BJ (cell line): ENCODE data around the gene ANTXR2. TPM values are rescaled to one million over a fixed set of nuclear protein-coding genes. Genes with fewer than 3 reads are reported as not detected.

Experiments used
- CTCF ChIA-PET: fragments of 350-600 bp; formaldehyde crosslinking; extraction: SDS; loops from one replicate; lab custom pipeline; 2021; ENCODE audit warnings: antibody characterized with exemption, inconsistent platforms; lab: Yijun Ruan, JAX
- POLR2A ChIA-PET: fragments of 300-600 bp; sonication (Branson Sonifier 250); formaldehyde crosslinking; extraction: SDS; loops from one replicate; lab custom pipeline; 2021; ENCODE audit warnings: antibody characterized with exemption; lab: Charles Lee
- DNase-seq: peaks from one replicate; pipeline ENCODE4 v3.0.0-alpha.2; 2011; ENCODE audit warnings: low read depth
- H3K27me3 ChIP-seq: 2 replicates; pipeline ENCODE4 v1.6.0; 2011; ENCODE audit warnings: low read length; ENCODE audit not compliant: control insufficient read depth, insufficient read depth
- H3K36me3 ChIP-seq: 2 replicates; pipeline ENCODE4 v1.5.1; 2011; ENCODE audit warnings: low read length; ENCODE audit not compliant: control insufficient read depth, insufficient read depth
- H3K4me3 ChIP-seq: 2 replicates; pipeline ENCODE4 v1.5.1; 2011; ENCODE audit warnings: low read depth, mild to moderate bottlenecking, control low read depth, low read length
- polyA plus RNA-seq: library from polyadenylated mRNA; depleted of rRNA; stranded (reverse); fragments of >200 nt; gene quantifications from 2 replicates; pipeline ENCODE4 v1.2.3, GENCODE V29; 2011
- TF ChIP-seq, protein P1 (sequence below): IDR thresholded peaks from 2 replicates; pipeline ENCODE4 v1.5.1; 2011; ENCODE audit warnings: low read depth, mild to moderate bottlenecking, control low read depth, inconsistent platforms, low read length, moderate library complexity; ENCODE audit not compliant: insufficient read depth

The ANTXR2 gene
- polyA plus RNA-seq, 1 experiment, result 18.9 TPM

DNA sequence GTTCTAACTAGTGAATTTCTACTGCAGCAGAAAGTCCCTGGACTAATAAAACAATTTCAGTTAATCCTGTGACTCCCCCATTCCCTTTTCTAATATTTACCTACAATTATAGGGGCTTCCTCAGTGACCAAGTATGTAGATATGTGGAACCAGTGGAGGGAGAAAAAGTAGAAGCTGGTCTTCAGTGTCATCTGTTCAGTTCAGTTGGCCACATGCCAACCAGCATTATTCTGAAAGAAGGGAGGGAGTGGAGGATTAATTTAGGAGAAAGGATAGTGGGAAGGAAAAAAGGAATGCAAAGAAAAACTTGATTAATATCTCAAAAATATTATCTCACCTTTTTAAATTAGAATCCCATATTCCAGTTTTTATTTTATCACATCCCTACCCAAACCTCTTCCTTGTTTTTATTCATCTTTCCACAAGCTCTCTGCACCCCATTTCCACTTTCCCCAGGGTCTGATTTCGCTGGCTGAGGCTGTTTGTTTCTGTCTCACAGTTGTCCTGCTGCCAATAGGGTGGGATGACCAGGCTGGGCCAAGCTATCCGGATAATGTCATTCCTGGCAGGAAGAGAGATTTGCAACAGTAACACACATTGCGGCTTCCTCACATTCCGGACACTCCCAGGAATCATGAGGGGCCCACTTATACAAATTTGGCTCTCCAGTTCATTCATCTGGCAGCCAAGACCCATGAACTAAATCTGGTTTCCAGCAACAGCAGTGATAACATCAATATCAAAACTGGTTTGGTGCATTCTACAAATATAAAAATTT, 24.6 kb upstream of the ANTXR2 start:
- ChIA-PET CTCF (interaction anchor here (0.7 kb wide), 1 partner anchor 86 kb away, joined by 3 read pairs; no protein-coding TSS in a partner anchor), POLR2A (no interaction called here)
- Histone ChIP-seq H3K4me3 (no peak overlapping the region), H3K36me3 (no peaks in the 10 kb centered on the region), H3K27me3 (no peaks in the 10 kb centered on the region; the same call in 1 of the 2 replicates)
- TF ChIP-seq, protein P1, sequence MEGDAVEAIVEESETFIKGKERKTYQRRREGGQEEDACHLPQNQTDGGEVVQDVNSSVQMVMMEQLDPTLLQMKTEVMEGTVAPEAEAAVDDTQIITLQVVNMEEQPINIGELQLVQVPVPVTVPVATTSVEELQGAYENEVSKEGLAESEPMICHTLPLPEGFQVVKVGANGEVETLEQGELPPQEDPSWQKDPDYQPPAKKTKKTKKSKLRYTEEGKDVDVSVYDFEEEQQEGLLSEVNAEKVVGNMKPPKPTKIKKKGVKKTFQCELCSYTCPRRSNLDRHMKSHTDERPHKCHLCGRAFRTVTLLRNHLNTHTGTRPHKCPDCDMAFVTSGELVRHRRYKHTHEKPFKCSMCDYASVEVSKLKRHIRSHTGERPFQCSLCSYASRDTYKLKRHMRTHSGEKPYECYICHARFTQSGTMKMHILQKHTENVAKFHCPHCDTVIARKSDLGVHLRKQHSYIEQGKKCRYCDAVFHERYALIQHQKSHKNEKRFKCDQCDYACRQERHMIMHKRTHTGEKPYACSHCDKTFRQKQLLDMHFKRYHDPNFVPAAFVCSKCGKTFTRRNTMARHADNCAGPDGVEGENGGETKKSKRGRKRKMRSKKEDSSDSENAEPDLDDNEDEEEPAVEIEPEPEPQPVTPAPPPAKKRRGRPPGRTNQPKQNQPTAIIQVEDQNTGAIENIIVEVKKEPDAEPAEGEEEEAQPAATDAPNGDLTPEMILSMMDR, result no peak
- DNase-seq, result peak; percentile 70

DNA sequence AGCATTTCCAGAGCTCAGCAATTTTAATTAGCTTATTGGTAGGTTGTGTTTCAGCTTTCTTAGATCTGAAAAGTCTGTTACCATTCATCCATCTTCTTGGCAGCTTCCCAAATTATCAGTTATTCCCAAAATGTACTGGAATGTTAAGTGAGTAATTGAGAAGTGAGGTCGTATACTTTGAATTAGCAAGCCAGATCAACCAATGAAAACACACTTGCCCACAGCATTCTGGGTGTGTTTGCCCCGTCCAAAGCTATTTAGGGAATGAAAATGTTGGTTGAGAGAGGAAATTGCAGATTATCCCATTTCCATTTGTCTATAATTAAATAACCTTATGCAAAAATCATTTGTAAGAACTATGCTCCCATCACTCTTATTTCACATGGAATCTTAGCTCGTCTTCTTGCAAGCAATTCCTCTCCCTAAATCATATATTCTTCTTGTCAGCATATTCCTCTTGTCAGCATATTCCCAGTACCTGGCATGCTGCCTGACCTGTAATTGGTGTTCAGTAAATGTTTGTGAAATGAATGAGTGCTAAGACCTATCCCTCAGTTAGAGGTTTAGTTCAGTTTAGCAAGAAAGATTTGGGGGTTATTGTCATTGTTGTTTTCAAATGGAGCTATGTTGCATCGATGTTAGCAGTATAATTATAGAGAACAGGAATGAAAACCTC, 23.3 kb upstream of the ANTXR2 start:
- CTCF ChIA-PET, result interaction anchor here (0.9 to 1.5 kb wide), 4 partner anchors 10 to 24 kb away, joined by 3 to 4 read pairs (median 3); no protein-coding TSS in a partner anchor
- Histone ChIP-seq H3K36me3 (no peaks in the 10 kb centered on the region), H3K27me3 (no peaks in the 10 kb centered on the region; the same call in 1 of the 2 replicates), H3K4me3 (no peak overlapping the region)
- DNase-seq, result no peak
- TF ChIP-seq, protein P1, result no peak
- POLR2A ChIA-PET, result no interaction called here

DNA sequence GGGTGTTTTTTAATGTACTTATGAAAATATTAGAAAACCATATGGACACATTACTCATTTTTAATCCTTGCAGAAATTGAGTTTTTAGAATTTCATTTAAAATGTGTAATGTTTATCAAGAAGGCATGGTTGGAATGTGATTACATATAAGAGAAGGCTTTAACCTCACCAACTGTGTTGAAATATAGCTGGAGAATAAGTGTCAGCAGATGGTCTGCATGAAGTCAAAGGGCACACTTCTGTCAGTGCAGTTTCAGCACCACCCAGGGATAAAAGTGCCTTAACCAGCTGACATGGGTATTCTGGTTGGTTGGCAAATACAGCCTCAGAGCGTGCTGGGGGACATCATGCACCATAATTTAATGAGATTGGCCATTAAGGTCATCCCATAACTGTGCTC, 21.2 kb upstream of the ANTXR2 start:
- CTCF ChIA-PET, result no interaction called here
- DNase-seq, result no peak
- POLR2A ChIA-PET, result no interaction called here

DNA sequence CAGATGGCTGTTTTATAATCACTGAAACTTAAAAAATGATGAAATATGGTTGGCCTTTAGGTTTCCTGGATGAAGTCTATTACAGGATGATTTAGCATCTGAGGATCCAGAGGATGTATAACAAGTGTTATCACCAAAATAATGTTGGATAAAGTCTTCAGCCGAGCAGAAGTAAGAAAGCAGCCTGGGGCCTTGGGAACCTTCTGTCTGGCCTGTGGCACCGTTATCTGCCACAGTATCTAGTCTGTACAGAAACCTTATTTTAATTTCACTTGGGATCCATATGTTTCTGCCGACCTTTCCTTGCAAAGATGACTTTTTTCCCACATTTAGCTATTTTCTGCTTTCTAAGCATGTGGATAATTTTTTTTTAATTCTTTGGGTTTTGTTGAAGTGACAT, 20.5 kb upstream of the ANTXR2 start:
- no peaks in the 10 kb centered on the region; the same call in 1 of the 2 replicates for H3K27me3 ChIP-seq
- POLR2A ChIA-PET, result no interaction called here
- DNase-seq, result no peak
- no peak overlapping the region for H3K4me3 ChIP-seq
- TF ChIP-seq, protein P1, result no peak
- H3K36me3 ChIP-seq, result no peaks in the 10 kb centered on the region
- CTCF ChIA-PET, result interaction anchor here (1.5 kb wide), 1 partner anchor 90 kb away, joined by 4 read pairs; no protein-coding TSS in a partner anchor

More for the DNA sequence above, 21.2 kb upstream of the ANTXR2 start:
- Histone ChIP-seq H3K36me3 (no peaks in the 10 kb centered on the region), H3K4me3 (no peak overlapping the region), H3K27me3 (no peaks in the 10 kb centered on the region; the same call in 1 of the 2 replicates)
- TF ChIP-seq, protein P1, result no peak

DNA sequence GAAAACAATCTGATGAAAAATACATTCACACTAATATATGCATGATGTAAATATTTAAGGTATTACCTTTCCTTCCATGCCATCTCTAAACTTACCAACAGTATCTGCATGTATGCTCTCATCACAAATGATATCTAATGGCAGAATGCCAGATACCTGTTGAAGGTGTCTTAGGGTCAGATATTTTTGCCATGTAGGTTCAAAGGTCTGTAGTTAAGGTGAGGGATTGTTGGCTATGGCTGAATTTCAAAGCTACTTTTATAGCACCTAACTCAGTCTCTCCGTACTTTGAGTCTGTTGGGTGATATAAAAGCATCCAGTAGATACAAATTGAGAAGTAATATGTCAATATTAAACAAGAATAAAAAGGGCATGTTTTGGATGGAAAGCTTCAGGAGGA, 19.8 kb upstream of the ANTXR2 start:
- TF ChIP-seq, protein P1, result no peak
- no peaks in the 10 kb centered on the region; the same call in 1 of the 2 replicates for H3K27me3 ChIP-seq
- no peak for DNase-seq
- no peaks in the 10 kb centered on the region for H3K36me3 ChIP-seq
- ChIA-PET POLR2A (no interaction called here), CTCF (interaction anchor here (1.3 to 1.5 kb wide), 2 partner anchors 33 to 91 kb away, joined by 4 read pairs; no protein-coding TSS in a partner anchor)
- H3K4me3 ChIP-seq, result no peak overlapping the region
